ENCODE results near the gene PRICKLE1. TPM values are rescaled to one million over a fixed set of nuclear protein-coding genes. Genes with fewer than 3 reads are reported as not detected.

The PRICKLE1 gene
- total RNA-seq, 1 experiment from 2014 or later = 7.0 TPM

DNA sequence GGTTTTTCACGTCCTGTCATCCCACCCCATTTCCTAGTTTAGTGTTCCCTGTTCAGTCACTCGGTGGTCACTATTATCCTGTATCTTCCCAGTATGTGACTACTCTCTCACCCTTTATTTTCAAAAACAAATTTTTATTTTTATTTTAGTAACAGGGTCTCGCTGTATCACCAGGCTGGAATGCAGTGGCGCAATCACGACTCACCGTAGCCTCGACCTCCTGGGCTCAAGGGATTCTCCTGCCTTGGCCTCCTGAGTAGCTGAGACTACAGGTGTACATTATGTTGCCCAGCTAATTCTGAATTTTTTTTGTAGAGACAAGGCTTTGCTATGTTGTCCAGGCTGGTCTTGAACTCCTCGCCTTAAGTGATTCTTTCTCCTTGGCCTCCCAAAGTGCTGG is 20.1 kb upstream of the PRICKLE1 start:
- no peaks in the 10 kb centered on the region for H3F3A ChIP-seq (ENCODE audit: insufficient read depth, low read depth)
- POLR2A ChIA-PET (ENCODE audit: unreplicated experiment) = no interaction called here
- BruUV-seq (replicated peaks) = no TSS peak
- H3K9me2 ChIP-seq (ENCODE audit: insufficient read depth) = no peaks in the 10 kb centered on the region
- no peak for DNase-seq
- H4K20me1 ChIP-seq (ENCODE audit: insufficient read depth) = no peaks in the 10 kb centered on the region
- H2AFZ ChIP-seq = no peak overlapping the region
- H3K4me2 ChIP-seq = no peak overlapping the region
- no peaks in the 10 kb centered on the region for H3K9me3 ChIP-seq (ENCODE audit: insufficient read depth, low read depth)
- no peaks in the 10 kb centered on the region for H3K27me3 ChIP-seq (ENCODE audit: insufficient read depth, low read depth)
- H3K4me1 ChIP-seq (replicated peaks; ENCODE audit: insufficient read depth) = no peaks in the 10 kb centered on the region
- no peak overlapping the region for H3K27ac ChIP-seq
- TF ChIP-seq, protein P1, sequence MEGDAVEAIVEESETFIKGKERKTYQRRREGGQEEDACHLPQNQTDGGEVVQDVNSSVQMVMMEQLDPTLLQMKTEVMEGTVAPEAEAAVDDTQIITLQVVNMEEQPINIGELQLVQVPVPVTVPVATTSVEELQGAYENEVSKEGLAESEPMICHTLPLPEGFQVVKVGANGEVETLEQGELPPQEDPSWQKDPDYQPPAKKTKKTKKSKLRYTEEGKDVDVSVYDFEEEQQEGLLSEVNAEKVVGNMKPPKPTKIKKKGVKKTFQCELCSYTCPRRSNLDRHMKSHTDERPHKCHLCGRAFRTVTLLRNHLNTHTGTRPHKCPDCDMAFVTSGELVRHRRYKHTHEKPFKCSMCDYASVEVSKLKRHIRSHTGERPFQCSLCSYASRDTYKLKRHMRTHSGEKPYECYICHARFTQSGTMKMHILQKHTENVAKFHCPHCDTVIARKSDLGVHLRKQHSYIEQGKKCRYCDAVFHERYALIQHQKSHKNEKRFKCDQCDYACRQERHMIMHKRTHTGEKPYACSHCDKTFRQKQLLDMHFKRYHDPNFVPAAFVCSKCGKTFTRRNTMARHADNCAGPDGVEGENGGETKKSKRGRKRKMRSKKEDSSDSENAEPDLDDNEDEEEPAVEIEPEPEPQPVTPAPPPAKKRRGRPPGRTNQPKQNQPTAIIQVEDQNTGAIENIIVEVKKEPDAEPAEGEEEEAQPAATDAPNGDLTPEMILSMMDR (conservative IDR thresholded peaks at IDR 0.05) = no peak
- TF ChIP-seq EZH2 (IDR thresholded peaks at IDR 0.05; ENCODE audit: low read depth) = no peak
- no peaks in the 10 kb centered on the region for H3K79me2 ChIP-seq (ENCODE audit: low read depth)
- no peak overlapping the region for H3K4me3 ChIP-seq
- intact Hi-C loops (cut with micrococcal nuclease; ENCODE audit: unreplicated experiment) = no loop called here
- H3K36me3 ChIP-seq (ENCODE audit: low read depth) = no peaks in the 10 kb centered on the region
- CTCF ChIA-PET = no interaction called here

DNA sequence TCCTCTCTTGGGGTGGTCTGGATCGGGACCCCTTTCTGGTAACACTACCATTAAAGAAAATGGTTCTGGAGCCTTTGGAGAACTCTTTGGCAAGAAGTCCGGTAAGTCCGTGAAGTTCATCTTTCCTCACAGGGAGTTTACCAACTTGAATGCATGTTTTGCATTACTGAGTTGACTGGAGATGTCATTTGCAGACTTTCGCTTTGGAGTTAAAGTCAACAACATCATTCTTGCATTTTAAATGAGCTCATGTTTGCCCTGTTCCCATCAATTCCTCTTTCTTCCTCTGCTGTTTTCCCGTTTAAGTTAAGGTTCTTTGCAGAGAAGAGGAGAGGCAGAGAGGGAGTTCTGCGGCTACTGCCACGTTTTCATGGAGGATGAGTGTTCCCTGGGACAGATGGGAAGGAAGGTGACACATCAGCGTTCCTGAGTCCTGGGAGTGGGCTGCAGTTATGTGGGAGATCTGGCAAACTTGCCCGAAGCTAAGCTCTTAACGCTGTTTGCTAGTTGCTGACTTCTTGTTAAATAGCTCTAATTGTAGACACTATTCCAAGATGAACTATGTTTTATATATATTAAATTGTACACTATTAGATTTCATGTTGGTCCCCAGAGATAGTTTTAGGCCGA is 18.8 kb upstream of the PRICKLE1 start:
- CTCF ChIA-PET = no interaction called here
- Histone ChIP-seq H3K79me2 (ENCODE audit: low read depth) (no peaks in the 10 kb centered on the region), H3K4me3 (no peak overlapping the region), H3K27ac (no peak overlapping the region), H3F3A (ENCODE audit: insufficient read depth, low read depth) (no peaks in the 10 kb centered on the region), H3K4me1 (replicated peaks; ENCODE audit: insufficient read depth) (no peaks in the 10 kb centered on the region), H4K20me1 (ENCODE audit: insufficient read depth) (no peaks in the 10 kb centered on the region), H3K27me3 (ENCODE audit: insufficient read depth, low read depth) (no peaks in the 10 kb centered on the region), H3K9me2 (ENCODE audit: insufficient read depth) (no peaks in the 10 kb centered on the region), H2AFZ (no peak overlapping the region), H3K4me2 (no peak overlapping the region), H3K9me3 (ENCODE audit: insufficient read depth, low read depth) (no peaks in the 10 kb centered on the region), H3K36me3 (ENCODE audit: low read depth) (no peaks in the 10 kb centered on the region)
- no peak for TF ChIP-seq EZH2 (IDR thresholded peaks at IDR 0.05; ENCODE audit: low read depth)
- TF ChIP-seq, protein P1 (conservative IDR thresholded peaks at IDR 0.05) = no peak
- no TSS peak for BruUV-seq (replicated peaks)
- no peak for DNase-seq
- intact Hi-C loops (cut with micrococcal nuclease; ENCODE audit: unreplicated experiment) = no loop called here
- POLR2A ChIA-PET (ENCODE audit: unreplicated experiment) = no interaction called here

DNA sequence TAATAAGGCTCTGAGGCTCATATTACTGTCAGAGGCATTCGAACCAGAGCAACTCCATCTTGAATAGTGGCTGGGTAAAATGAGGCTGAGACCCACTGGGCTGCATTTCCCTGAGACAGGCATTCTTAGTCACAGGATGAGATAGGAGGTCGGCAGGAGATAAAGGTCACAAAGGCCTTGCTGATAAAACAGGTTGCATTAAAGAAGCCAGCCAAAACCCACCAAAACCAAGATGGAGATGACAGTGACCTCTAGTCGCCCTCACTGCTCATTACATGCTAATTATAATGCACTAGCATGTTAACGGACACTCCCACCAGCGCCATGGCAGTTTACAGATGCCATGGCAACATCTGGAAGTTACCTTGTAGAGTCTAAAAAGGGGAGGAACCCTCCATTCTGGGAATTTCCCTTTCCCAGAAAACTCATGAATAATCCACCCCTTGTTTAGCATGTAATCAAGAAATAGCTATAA is 18.1 kb upstream of the PRICKLE1 start:
- no peaks in the 10 kb centered on the region for H3K27me3 ChIP-seq (ENCODE audit: insufficient read depth, low read depth)
- DNase-seq = no peak
- TF ChIP-seq, protein P1 (conservative IDR thresholded peaks at IDR 0.05) = no peak
- no peak for TF ChIP-seq EZH2 (IDR thresholded peaks at IDR 0.05; ENCODE audit: low read depth)
- intact Hi-C loops (cut with micrococcal nuclease; ENCODE audit: unreplicated experiment) = no loop called here
- no peaks in the 10 kb centered on the region for H4K20me1 ChIP-seq (ENCODE audit: insufficient read depth)
- POLR2A ChIA-PET (ENCODE audit: unreplicated experiment) = no interaction called here
- no peaks in the 10 kb centered on the region for H3K79me2 ChIP-seq (ENCODE audit: low read depth)
- H3K9me2 ChIP-seq (ENCODE audit: insufficient read depth) = no peaks in the 10 kb centered on the region
- no peak overlapping the region for H3K4me3 ChIP-seq
- CTCF ChIA-PET = no interaction called here
- H3K27ac ChIP-seq = no peak overlapping the region
- no peaks in the 10 kb centered on the region for H3K36me3 ChIP-seq (ENCODE audit: low read depth)
- H3K4me1 ChIP-seq (replicated peaks; ENCODE audit: insufficient read depth) = no peaks in the 10 kb centered on the region
- no peaks in the 10 kb centered on the region for H3K9me3 ChIP-seq (ENCODE audit: insufficient read depth, low read depth)
- no peak overlapping the region for H2AFZ ChIP-seq
- no TSS peak for BruUV-seq (replicated peaks)
- no peaks in the 10 kb centered on the region for H3F3A ChIP-seq (ENCODE audit: insufficient read depth, low read depth)
- no peak overlapping the region for H3K4me2 ChIP-seq

All from PC-9 (cell line).